ENCODE data around the gene IER5L. TPM values are rescaled to one million over a fixed set of nuclear protein-coding genes. Genes with fewer than 3 reads are reported as not detected.

The IER5L gene
- total and polyA plus RNA-seq, 2 experiments from 2014 or later, result 4.3 to 81.7 TPM

DNA sequence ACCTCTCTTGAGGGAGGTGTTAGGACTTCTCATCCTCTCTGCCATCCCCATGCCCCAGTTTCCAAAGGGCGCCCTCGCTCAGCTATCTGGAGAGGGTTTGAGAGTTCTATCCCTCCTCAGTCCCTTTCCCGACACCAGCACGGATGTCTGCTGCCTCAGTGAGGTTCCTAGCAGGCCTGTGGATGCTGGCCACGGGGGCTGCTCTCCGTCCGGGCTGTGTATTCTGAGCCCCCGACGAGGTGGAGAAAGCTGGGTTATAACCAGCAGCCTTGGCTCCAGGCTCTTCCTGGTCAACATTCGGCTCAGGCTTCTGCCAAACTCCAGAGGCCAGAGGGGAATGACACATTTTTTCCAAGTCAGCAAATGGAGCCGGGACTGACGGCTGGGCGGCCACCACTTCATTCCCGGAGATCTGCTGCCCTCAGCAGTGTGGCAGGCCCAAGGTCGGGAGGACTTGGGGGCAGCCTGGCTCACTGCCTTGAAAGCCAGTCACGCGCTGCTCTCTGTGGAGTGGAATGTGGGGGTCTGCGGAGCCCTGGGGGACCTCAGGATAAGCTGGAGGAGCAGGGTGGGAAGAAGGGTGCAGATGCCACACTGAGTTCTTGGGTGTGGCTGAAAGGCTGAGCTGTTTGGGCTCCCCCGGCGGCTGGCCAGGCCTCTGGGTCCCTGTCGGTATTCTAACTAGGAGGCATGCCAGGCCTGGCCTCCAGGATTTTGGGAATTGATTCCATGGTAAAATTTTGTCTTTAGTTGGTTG lies 39.4 kb downstream of the IER5L start:
- TF ChIP-seq EZH2phosphoT487 (IDR thresholded peaks at IDR 0.05; ENCODE audit: insufficient read depth, low read depth) (no peak), EZH2 (IDR thresholded peaks at IDR 0.05; ENCODE audit: insufficient read depth, poor library complexity, severe bottlenecking) (no peak)
- H3K27ac ChIP-seq, result peak overlapping the region; percentile 100
- in situ Hi-C loops (cut with MboI), result loop anchor here (10.0 kb wide), 1 partner anchor 646 kb away; no protein-coding TSS in a partner anchor
- no peaks in the 10 kb centered on the region for H3K27me3 ChIP-seq (replicated peaks; ENCODE audit: insufficient read depth)
- peak overlapping the region; percentile 66 for H2AFZ ChIP-seq
- peaks cover 24% of the 10 kb centered on the region for H3F3A ChIP-seq (ENCODE audit: insufficient read depth)
- H3K9me2 ChIP-seq (ENCODE audit: insufficient read depth), result no peaks in the 10 kb centered on the region
- H3K9ac ChIP-seq, result peak overlapping the region; percentile 91
- no peaks in the 10 kb centered on the region for H4K20me1 ChIP-seq (ENCODE audit: insufficient read depth)
- peak overlapping the region; percentile 97 for H3K4me2 ChIP-seq (ENCODE audit: unreplicated experiment)
- H3K79me2 ChIP-seq (ENCODE audit: insufficient read depth), result peaks cover 19% of the 10 kb centered on the region
- no peaks in the 10 kb centered on the region for H3K36me3 ChIP-seq (ENCODE audit: low read depth)
- peak overlapping the region; percentile 69 for H3K4me3 ChIP-seq
- peak; percentile 89 for DNase-seq
- H3K4me1 ChIP-seq (ENCODE audit: insufficient read depth), result peaks cover 51% of the 10 kb centered on the region
- no peaks in the 10 kb centered on the region for H3K9me3 ChIP-seq (ENCODE audit: low read depth)
- WGBS, 2 experiments (ENCODE audit: low coverage in 1 of 2, low lambda C conversion rate in 2 of 2, missing lambda C conversion rate in 2 of 2), result 11 to 13% methylated on average over 21 of the region's 21 CpGs

DNA sequence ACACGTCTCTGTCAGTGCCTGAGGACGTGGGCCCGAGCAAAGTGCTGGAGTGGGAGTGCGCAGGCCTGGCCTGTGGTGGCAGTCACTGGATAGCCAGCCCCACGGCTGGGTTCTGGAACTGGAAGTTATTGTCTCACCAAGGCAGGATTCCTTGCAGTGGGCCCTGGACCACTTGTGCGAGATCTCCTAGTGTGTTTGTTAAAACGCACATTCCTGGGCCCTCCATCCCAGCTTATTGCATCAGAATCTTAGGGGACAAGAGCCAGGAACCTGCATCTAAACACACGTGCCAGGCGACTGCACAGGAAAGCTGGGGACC lies 40.0 kb downstream of the IER5L start:
- Histone ChIP-seq H3K27ac (peak overlapping the region; percentile 100), H3K9ac (peak overlapping the region; percentile 91), H3K27me3 (replicated peaks; ENCODE audit: insufficient read depth) (no peaks in the 10 kb centered on the region), H3K4me1 (ENCODE audit: insufficient read depth) (peaks cover 45% of the 10 kb centered on the region), H3K79me2 (ENCODE audit: insufficient read depth) (peaks cover 13% of the 10 kb centered on the region), H3K9me3 (ENCODE audit: low read depth) (no peaks in the 10 kb centered on the region), H3K4me3 (no peak overlapping the region), H4K20me1 (ENCODE audit: insufficient read depth) (no peaks in the 10 kb centered on the region), H3K4me2 (ENCODE audit: unreplicated experiment) (peak overlapping the region; percentile 97), H3K36me3 (ENCODE audit: low read depth) (no peaks in the 10 kb centered on the region), H2AFZ (peak overlapping the region; percentile 66), H3K9me2 (ENCODE audit: insufficient read depth) (no peaks in the 10 kb centered on the region), H3F3A (ENCODE audit: insufficient read depth) (peaks cover 24% of the 10 kb centered on the region)
- TF ChIP-seq EZH2 (IDR thresholded peaks at IDR 0.05; ENCODE audit: insufficient read depth, poor library complexity, severe bottlenecking) (no peak), EZH2phosphoT487 (IDR thresholded peaks at IDR 0.05; ENCODE audit: insufficient read depth, low read depth) (no peak)
- WGBS, 2 experiments (ENCODE audit: low coverage in 1 of 2, low lambda C conversion rate in 2 of 2, missing lambda C conversion rate in 2 of 2), result 48 to 50% methylated on average over 9 of the region's 9 CpGs
- in situ Hi-C loops (cut with MboI), result loop anchor here (10.0 kb wide), 1 partner anchor 647 kb away; no protein-coding TSS in a partner anchor
- DNase-seq, result peak; percentile 27

DNA sequence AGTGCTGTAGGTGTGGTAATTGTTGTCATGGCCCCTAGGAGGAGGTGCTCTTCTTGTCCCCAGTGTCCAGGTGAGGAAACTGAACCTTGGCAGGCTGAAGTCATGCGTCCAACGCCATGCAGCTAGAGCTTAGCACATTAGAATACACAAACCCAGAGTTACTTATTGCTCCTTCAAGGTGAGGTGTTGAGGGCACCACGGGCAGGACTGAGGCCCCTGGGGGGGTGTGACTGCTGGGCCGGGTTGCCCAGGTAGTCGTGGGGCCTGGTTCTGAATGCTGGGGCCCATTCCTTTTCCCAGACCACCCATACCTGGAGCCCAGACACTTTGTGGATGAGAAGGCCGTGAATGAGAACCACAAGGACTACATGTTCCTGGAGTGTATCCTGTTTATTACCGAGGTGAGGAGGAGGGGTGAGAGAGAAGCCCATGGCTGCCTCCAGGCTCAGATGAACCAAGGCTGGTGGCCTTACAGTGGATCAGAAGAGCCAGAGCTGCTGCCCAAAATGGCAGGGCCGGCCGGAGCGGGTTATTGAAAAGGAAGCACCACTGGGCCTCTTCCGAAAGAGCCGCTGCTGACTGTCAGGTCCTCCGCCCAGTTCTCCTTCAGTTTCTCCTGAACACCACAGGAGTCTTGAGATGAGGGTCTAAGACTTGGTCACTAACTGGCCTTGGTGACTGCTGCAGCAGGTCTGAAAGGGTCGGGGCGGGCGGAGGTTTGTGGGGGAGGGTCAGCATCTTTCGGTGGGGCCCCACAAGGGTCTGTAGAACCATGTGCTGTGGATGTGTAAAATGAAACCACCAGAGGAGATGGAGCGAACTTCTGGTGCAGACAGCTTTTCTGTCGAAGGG lies 40.5 kb downstream of the IER5L start:
- no peaks in the 10 kb centered on the region for H3K27me3 ChIP-seq (replicated peaks; ENCODE audit: insufficient read depth)
- H3F3A ChIP-seq (ENCODE audit: insufficient read depth), result peaks cover 21% of the 10 kb centered on the region
- peak overlapping the region; percentile 100 for H3K27ac ChIP-seq
- H3K9me2 ChIP-seq (ENCODE audit: insufficient read depth), result no peaks in the 10 kb centered on the region
- H2AFZ ChIP-seq, result no peak overlapping the region
- no peak overlapping the region for H3K4me3 ChIP-seq
- DNase-seq, result no peak
- no peaks in the 10 kb centered on the region for H3K9me3 ChIP-seq (ENCODE audit: low read depth)
- peaks cover 41% of the 10 kb centered on the region for H3K4me1 ChIP-seq (ENCODE audit: insufficient read depth)
- H3K36me3 ChIP-seq (ENCODE audit: low read depth), result no peaks in the 10 kb centered on the region
- in situ Hi-C loops (cut with MboI), result loop anchor here (10.0 kb wide), 1 partner anchor 647 kb away; no protein-coding TSS in a partner anchor
- peak overlapping the region; percentile 91 for H3K9ac ChIP-seq
- peaks cover 10% of the 10 kb centered on the region for H3K79me2 ChIP-seq (ENCODE audit: insufficient read depth)
- TF ChIP-seq EZH2 (IDR thresholded peaks at IDR 0.05; ENCODE audit: insufficient read depth, poor library complexity, severe bottlenecking) (no peak), EZH2phosphoT487 (IDR thresholded peaks at IDR 0.05; ENCODE audit: insufficient read depth, low read depth) (no peak)
- H3K4me2 ChIP-seq (ENCODE audit: unreplicated experiment), result no peak overlapping the region
- no peaks in the 10 kb centered on the region for H4K20me1 ChIP-seq (ENCODE audit: insufficient read depth)
- WGBS, 2 experiments (ENCODE audit: low coverage in 1 of 2, low lambda C conversion rate in 2 of 2, missing lambda C conversion rate in 2 of 2), result 84 to 88% methylated on average over 17 to 19 of the region's 19 CpGs

DNA sequence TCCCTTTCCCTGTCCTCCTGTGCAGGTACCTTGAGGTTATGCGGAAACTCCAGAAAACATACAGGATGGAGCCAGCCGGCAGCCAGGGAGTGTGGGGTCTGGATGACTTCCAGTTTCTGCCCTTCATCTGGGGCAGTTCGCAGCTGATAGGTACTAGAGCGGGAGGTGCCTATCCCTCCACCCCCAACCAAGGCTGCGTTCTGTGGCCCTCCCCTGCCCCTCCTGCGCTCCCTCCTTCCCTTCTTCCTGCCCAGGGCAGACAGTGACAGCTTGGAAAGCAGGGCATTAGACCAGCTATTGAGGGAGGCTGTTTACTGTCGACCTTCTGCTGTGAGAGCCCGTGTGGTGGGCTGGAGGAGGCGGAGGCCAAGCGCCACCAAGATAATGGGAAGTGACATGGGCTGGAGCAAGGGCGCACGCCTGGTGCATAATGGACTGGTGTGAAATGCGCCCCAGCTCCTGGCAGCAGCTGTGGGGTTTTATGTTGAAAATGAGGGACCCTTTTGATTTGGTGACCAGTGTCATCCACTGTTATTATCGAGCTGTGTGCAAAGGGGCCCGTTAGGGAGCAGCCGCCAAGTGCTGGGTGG lies 41.5 kb downstream of the IER5L start:
- no peak overlapping the region for H3K4me2 ChIP-seq (ENCODE audit: unreplicated experiment)

More for the DNA sequence above, 41.5 kb downstream of the IER5L start:
- no peak for DNase-seq
- Histone ChIP-seq H3K4me3 (no peak overlapping the region), H3K9ac (no peak overlapping the region), H4K20me1 (ENCODE audit: insufficient read depth) (no peaks in the 10 kb centered on the region), H3F3A (ENCODE audit: insufficient read depth) (peaks cover 15% of the 10 kb centered on the region), H3K9me2 (ENCODE audit: insufficient read depth) (no peaks in the 10 kb centered on the region), H3K27me3 (replicated peaks; ENCODE audit: insufficient read depth) (no peaks in the 10 kb centered on the region), H3K79me2 (ENCODE audit: insufficient read depth) (0 out of 2 replicates have a peak, but pooled peaks cover 3% of the 10 kb centered on the region), H3K9me3 (ENCODE audit: low read depth) (no peaks in the 10 kb centered on the region), H3K4me1 (ENCODE audit: insufficient read depth) (peaks cover 31% of the 10 kb centered on the region), H3K36me3 (ENCODE audit: low read depth) (no peaks in the 10 kb centered on the region), H3K27ac (no peak overlapping the region), H2AFZ (no peak overlapping the region)
- TF ChIP-seq EZH2phosphoT487 (IDR thresholded peaks at IDR 0.05; ENCODE audit: insufficient read depth, low read depth) (no peak), EZH2 (IDR thresholded peaks at IDR 0.05; ENCODE audit: insufficient read depth, poor library complexity, severe bottlenecking) (no peak)
- in situ Hi-C loops (cut with MboI), result loop anchor here (10.0 kb wide), 1 partner anchor 648 kb away; no protein-coding TSS in a partner anchor
- 81 to 87% methylated on average over 15 to 16 of the region's 16 CpGs for WGBS, 2 experiments (ENCODE audit: low coverage in 1 of 2, low lambda C conversion rate in 2 of 2, missing lambda C conversion rate in 2 of 2)

All from GM23248 (cell line).